Spleen (tissue), 7 donors: ENCODE data around the gene AGK.

Experiments used
- CTCF ChIP-seq, 11 experiments: fragments of 200-600 bp in 7 of 11; fragments of 450-650 bp in 4 of 11; sonication (generic) in 4 of 11; IDR thresholded peaks in 8 of 11; conservative IDR thresholded peaks in 3 of 11; 1 replicate in 7 of 11; 2 replicates in 4 of 11; pipeline versions ENCODE4 v1.4.0 to v1.8.0; 2016 to 2021; ENCODE audit warnings: antibody characterized with exemption in 11 of 11, inconsistent platforms in 4 of 11, mild to moderate bottlenecking in 1 of 11
- POLR2A ChIP-seq, 3 donors: fragments of 450-650 bp; IDR thresholded peaks; one replicate each; pipeline ENCODE4 v1.5.1; 2017; ENCODE audit warnings: antibody characterized with exemption in 3 of 3, mild to moderate bottlenecking in 1 of 3
- POLR2AphosphoS5 ChIP-seq, 3 donors: sonication (generic); formaldehyde crosslinking; IDR thresholded peaks; one replicate each; pipeline ENCODE4 v1.5.1; 2017; ENCODE audit warnings: antibody characterized with exemption in 3 of 3
- donor health status: DM: no; HTN: no; CAD: no; lungs with moderate emphysema.
- donor health status: DM: no; HTN: no; CAD: no.
- donor health status: DM: no; HTN: no; CAD: no.

- TF ChIP-seq CTCF (IDR thresholded peaks at IDR 0.05 in 8 of 11, conservative IDR thresholded peaks at IDR 0.05 in 3 of 11) (no peak), POLR2AphosphoS5 (IDR thresholded peaks at IDR 0.05) (no peak), POLR2A (IDR thresholded peaks at IDR 0.05) (no peak)
Observed at GRCh38 chr7:141562972-141563371, 11.8 kb downstream of the AGK start.
